H1 (cell line): Measurements from ENCODE around the gene AOPEP. TPM values are rescaled to one million over a fixed set of nuclear protein-coding genes. Genes with fewer than 3 reads are reported as not detected.

Experiments used
- BCL11A ChIP-seq, 2 experiments: IDR thresholded peaks; one replicate each; pipeline ENCODE4 v1.6.1; 2011; ENCODE audit warnings: low read depth in 2 of 2, low read length in 2 of 2, mild to moderate bottlenecking in 2 of 2
- CHD1 ChIP-seq: IDR thresholded peaks from 2 replicates; pipeline ENCODE4 v1.6.1; 2012; ENCODE audit warnings: low read depth, low read length, improper control_type of control experiment
- CTBP2 ChIP-seq: IDR thresholded peaks from 2 replicates; pipeline ENCODE4 v1.7.0; 2011; ENCODE audit warnings: borderline replicate concordance, mild to moderate bottlenecking, moderate library complexity, mixed read lengths, low read length; ENCODE audit not compliant: insufficient read depth, insufficient read length
- JUN ChIP-seq: IDR thresholded peaks from 2 replicates; pipeline ENCODE4 v1.6.1; 2011; ENCODE audit warnings: low read depth, mild to moderate bottlenecking, improper control_type of control experiment, low read length
- KDM1A ChIP-seq: fragments of 200-600, 300-600 bp; sonication (generic); IDR thresholded peaks from 2 replicates; pipeline ENCODE4 v1.7.1; 2016; ENCODE audit warnings: mild to moderate bottlenecking, low read length, borderline replicate concordance
- KDM5A ChIP-seq: fragments of 200-600 bp; IDR thresholded peaks from 2 replicates; pipeline ENCODE4 v1.7.1; 2012; ENCODE audit warnings: mild to moderate bottlenecking, low read length, inconsistent platforms, mixed read lengths
- PHF8 ChIP-seq: fragments of 200-600 bp; sonication (generic); conservative IDR thresholded peaks from 2 replicates; pipeline ENCODE4 v1.7.1; 2012; ENCODE audit warnings: low read depth, mild to moderate bottlenecking, inconsistent platforms, low read length, moderate library complexity
- POLR2A ChIP-seq, 2 experiments: IDR thresholded peaks; 1 replicate in 1 of 2; 2 replicates in 1 of 2; pipeline ENCODE4 v1.6.1; 2011; ENCODE audit warnings: low read depth in 2 of 2, low read length in 2 of 2, mild to moderate bottlenecking in 2 of 2; ENCODE audit errors: control extremely low read depth in 1 of 2
- POLR2AphosphoS5 ChIP-seq: IDR thresholded peaks from 2 replicates; pipeline ENCODE4 v1.6.1; 2011; ENCODE audit warnings: low read depth, low read length
- RAD21 ChIP-seq, 2 experiments: IDR thresholded peaks in 1 of 2; conservative IDR thresholded peaks in 1 of 2; 2 replicates each; pipeline ENCODE4 v1.6.1; 2011; ENCODE audit warnings: low read depth in 2 of 2, low read length in 2 of 2, improper control_type of control experiment in 1 of 2, inconsistent platforms in 1 of 2, mild to moderate bottlenecking in 1 of 2, moderate library complexity in 1 of 2
- polyA plus RNA-seq, 7 experiments: library from polyadenylated mRNA; depleted of rRNA in 3 of 7; stranded (reverse) in 5 of 7; unstranded in 2 of 7; fragments of >200 nt in 5 of 7; fragments of 200-250 nt in 2 of 7; gene quantifications; 1 replicate in 5 of 7; 2 replicates in 1 of 7; 4 replicates in 1 of 7; pipeline versions ENCODE4 v1.2.1 to v1.2.3, GENCODE V29; 2011 to 2013; ENCODE audit warnings: missing spikeins in 2 of 7, mixed read lengths in 2 of 7
- total RNA-seq: library from RNA; stranded (reverse); fragmentation: NEBNext Ultra II Directional; extraction: Animal tissue kit (Norgen Biotek cat#: 25700); gene quantifications from 2 replicates; pipeline ENCODE4 v1.2.1, GENCODE V29; 2021
- TF ChIP-seq, protein P1 (sequence below): fragments of 300-600 bp; sonication (generic); IDR thresholded peaks from 2 replicates; pipeline ENCODE4 v1.7.1; 2012; ENCODE audit warnings: low read length, moderate library complexity, mild to moderate bottlenecking, inconsistent platforms; ENCODE audit not compliant: insufficient replicate concordance

The AOPEP gene
- total and polyA plus RNA-seq, 2 of the 8 experiments (the other 6 are each of a cell fraction or from before 2014, with no cell fraction given) = 6.1 to 14.3 TPM

GRCh38 chr9:94693485-94694204 is 32.9 kb upstream of the AOPEP start (continued):
- TF ChIP-seq, protein P1, sequence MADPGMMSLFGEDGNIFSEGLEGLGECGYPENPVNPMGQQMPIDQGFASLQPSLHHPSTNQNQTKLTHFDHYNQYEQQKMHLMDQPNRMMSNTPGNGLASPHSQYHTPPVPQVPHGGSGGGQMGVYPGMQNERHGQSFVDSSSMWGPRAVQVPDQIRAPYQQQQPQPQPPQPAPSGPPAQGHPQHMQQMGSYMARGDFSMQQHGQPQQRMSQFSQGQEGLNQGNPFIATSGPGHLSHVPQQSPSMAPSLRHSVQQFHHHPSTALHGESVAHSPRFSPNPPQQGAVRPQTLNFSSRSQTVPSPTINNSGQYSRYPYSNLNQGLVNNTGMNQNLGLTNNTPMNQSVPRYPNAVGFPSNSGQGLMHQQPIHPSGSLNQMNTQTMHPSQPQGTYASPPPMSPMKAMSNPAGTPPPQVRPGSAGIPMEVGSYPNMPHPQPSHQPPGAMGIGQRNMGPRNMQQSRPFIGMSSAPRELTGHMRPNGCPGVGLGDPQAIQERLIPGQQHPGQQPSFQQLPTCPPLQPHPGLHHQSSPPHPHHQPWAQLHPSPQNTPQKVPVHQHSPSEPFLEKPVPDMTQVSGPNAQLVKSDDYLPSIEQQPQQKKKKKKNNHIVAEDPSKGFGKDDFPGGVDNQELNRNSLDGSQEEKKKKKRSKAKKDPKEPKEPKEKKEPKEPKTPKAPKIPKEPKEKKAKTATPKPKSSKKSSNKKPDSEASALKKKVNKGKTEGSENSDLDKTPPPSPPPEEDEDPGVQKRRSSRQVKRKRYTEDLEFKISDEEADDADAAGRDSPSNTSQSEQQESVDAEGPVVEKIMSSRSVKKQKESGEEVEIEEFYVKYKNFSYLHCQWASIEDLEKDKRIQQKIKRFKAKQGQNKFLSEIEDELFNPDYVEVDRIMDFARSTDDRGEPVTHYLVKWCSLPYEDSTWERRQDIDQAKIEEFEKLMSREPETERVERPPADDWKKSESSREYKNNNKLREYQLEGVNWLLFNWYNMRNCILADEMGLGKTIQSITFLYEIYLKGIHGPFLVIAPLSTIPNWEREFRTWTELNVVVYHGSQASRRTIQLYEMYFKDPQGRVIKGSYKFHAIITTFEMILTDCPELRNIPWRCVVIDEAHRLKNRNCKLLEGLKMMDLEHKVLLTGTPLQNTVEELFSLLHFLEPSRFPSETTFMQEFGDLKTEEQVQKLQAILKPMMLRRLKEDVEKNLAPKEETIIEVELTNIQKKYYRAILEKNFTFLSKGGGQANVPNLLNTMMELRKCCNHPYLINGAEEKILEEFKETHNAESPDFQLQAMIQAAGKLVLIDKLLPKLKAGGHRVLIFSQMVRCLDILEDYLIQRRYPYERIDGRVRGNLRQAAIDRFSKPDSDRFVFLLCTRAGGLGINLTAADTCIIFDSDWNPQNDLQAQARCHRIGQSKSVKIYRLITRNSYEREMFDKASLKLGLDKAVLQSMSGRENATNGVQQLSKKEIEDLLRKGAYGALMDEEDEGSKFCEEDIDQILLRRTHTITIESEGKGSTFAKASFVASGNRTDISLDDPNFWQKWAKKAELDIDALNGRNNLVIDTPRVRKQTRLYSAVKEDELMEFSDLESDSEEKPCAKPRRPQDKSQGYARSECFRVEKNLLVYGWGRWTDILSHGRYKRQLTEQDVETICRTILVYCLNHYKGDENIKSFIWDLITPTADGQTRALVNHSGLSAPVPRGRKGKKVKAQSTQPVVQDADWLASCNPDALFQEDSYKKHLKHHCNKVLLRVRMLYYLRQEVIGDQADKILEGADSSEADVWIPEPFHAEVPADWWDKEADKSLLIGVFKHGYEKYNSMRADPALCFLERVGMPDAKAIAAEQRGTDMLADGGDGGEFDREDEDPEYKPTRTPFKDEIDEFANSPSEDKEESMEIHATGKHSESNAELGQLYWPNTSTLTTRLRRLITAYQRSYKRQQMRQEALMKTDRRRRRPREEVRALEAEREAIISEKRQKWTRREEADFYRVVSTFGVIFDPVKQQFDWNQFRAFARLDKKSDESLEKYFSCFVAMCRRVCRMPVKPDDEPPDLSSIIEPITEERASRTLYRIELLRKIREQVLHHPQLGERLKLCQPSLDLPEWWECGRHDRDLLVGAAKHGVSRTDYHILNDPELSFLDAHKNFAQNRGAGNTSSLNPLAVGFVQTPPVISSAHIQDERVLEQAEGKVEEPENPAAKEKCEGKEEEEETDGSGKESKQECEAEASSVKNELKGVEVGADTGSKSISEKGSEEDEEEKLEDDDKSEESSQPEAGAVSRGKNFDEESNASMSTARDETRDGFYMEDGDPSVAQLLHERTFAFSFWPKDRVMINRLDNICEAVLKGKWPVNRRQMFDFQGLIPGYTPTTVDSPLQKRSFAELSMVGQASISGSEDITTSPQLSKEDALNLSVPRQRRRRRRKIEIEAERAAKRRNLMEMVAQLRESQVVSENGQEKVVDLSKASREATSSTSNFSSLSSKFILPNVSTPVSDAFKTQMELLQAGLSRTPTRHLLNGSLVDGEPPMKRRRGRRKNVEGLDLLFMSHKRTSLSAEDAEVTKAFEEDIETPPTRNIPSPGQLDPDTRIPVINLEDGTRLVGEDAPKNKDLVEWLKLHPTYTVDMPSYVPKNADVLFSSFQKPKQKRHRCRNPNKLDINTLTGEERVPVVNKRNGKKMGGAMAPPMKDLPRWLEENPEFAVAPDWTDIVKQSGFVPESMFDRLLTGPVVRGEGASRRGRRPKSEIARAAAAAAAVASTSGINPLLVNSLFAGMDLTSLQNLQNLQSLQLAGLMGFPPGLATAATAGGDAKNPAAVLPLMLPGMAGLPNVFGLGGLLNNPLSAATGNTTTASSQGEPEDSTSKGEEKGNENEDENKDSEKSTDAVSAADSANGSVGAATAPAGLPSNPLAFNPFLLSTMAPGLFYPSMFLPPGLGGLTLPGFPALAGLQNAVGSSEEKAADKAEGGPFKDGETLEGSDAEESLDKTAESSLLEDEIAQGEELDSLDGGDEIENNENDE = no peak
- no peak for TF ChIP-seq POLR2A (IDR thresholded peaks at IDR 0.05; ENCODE audit: control extremely low read depth in 1 of 2, low read depth in 2 of 2, low read length in 2 of 2)
- no peak for TF ChIP-seq KDM5A
- no peak for TF ChIP-seq RAD21 (IDR thresholded peaks at IDR 0.05 in 1 of 2, conservative IDR thresholded peaks at IDR 0.05 in 1 of 2; ENCODE audit: low read depth in 2 of 2, low read length in 2 of 2)
- no peak for TF ChIP-seq PHF8
- no peak for TF ChIP-seq KDM1A
- no peak for TF ChIP-seq CTBP2
- no peak for TF ChIP-seq JUN
- no peak for TF ChIP-seq BCL11A (IDR thresholded peaks at IDR 0.05; ENCODE audit: low read depth in 2 of 2, low read length in 2 of 2)
- no peak for TF ChIP-seq CHD1
- TF ChIP-seq POLR2AphosphoS5 = no peak
